HG03280 (cell line): Measurements from ENCODE around the gene POLR3GL.
"Not testable (repeated sequence)": the region's sequence is repeated elsewhere in the genome, so short reads cannot be mapped to it uniquely, and the experiment has no call there.

Experiments used
- ATAC-seq: cut with Tn5 transposase; IDR thresholded peaks from one replicate; pipeline ENCODE4 v1.9.1; 2021; ENCODE audit warnings: mild to moderate bottlenecking, moderate library complexity; ENCODE audit not compliant: unreplicated experiment

The POLR3GL gene

DNA sequence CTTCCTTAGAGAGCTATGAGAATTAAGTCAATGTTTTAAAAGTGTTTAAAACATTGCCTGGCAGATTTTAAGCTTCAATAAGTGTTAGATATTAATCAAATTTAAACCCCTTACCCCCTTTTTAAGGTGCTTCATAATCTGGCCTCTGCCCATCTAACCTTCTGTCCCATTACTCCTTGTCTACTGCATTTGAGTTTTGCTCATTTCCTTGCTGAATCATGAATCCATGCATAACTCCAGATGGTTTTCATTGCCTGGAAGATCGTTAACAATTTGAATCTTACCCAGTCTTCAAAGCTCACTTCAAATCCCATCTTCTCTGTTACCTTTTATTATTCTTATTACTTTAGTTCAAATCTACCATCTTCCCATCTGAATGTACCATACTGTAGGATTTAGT lies 52.4 kb downstream of the POLR3GL start:
- no peak for ATAC-seq

DNA sequence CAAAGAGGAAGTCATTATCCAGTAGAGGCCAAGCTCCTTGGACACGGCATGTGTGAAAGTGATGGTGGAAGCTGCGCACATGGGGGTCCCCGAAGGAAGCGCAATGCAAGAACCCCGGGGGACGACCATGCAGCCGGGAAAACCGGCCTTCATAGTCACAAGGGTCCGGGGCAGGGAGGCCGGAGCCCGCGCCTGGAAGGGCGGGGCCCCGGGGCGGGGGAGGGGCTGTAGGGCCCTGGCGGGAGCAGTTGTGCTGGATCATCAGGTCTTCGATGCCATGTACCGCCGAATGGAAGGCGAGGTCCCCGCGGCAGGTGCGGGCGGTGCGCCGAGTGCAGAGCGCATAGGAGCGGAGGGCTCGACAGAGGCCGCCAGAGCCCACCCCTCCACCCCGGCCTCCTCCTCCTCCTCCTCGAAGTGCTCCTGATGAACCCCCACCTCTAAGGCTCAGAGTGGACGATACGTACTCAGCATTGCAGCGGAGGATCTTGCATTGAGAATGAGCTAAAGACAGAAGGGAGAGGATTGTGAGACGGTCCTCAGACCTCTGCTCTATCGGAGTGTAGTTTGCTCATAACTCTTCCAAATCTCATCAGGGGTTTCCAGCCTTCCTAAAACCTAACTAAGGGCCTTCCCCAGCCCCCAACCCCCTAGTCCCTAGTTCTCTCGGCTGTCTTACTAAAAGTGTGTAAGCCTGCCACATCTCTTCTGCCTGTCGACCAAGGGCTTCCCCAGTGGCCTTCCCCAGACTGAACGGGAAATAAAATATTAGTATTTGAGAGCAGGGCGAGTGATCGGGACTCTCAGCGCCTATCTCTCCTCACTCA lies 55.0 kb downstream of the POLR3GL start:
- no peak for ATAC-seq

DNA sequence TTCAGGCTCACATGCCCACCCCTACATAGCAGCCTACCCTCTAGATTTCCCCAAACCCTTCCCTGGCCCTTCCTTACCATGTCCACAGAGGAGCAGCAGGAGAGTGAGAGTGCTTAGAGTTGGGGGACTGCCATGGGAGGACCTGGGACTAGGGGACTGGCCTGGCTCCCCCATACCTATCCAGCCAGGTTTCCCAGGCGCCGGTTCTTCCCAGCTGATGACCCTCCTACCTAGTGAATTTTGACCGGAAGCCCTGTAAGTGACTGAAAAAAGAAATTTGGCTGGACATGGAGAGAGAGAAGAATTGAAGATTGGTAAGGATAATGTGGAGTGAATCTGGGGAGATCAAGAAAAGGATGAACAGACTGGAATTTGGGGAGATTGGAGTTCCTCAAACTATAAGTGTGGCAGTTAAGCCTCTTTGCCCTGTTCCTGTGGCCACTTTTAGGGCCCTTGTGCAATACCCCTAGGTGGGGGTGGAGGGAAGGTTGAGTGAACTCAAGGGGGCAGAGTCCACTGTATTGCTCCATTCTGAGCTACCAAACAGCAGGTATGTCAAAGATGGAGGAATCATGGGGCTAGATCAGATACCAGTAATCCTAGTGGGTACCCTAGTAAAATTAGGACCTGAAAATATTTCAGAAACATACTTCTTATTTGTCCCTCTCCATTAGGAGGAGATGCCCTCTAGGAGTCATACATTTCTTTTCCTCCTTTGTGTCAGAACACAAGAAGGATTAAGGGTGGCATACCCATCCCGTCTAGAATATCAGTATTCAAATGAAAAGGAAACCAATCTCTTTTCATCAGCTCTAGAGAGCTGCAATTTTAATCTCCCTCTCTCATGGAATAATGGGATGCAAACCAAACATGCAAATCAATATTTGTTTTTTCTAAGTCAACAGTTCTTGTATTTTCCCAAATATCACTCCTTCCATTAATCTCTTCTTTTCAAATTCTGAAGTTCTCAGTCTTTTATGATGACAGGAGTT lies 55.9 kb downstream of the POLR3GL start:
- no peak for ATAC-seq

DNA sequence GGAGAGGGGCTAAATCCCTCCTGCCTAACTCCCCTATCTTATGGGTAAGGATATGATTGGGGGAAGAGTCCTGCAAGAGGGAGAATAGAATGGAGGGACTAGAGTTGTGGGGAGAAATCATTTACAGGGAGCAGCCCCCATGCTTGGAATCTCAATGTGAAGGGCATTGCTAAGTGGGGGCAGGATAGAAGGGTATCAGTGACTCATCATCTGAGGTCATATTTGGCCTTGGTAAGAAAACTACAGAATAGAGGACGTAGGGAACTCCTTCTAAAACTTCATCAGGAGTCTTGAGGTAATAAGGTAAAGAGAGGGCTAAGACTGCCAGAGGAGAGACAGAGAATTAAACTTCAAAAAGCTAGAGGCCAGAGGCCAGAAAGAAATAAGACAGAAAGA lies 56.6 kb downstream of the POLR3GL start:
- ATAC-seq = no peak

DNA sequence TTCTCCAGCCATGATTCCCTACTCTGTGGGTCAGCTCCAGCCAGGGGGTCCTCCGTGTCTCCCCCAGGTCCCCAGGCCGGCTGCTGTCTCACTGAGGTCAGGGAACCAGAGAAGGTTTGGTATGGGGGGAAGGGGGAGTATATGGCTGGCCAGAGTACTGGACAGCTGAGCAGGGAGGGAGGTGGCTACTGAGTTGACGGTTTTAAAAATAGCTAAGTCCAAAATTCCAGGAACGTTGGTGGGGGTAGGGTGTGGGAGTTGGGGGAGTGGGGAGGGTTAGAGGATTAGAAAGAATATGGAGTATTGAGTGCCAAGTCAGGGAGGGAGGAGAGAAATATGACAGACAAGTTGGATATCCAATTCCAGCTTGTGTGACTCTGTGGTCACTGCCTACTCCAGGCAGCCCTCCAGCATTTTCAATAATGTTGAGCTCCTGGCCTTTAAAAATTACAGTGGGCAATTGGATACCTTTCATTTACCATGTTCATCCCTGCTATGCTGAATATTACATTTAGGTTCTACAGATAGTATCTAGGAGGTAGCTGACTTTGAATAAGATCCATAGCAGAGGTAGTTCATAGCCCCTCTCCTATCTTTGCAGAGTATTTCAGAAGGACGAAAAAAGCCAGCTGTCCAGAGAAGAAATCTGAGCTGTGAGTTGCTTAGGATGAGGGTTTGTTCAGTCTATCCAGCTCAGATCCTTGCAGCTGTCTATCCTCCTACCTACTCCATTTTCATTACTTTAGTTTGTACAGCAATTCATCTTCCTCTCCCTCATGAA lies 57.3 kb downstream of the POLR3GL start, which contains the start of gene HJV:
HJV (minus strand) TSS at position 114 of the 781 bp plus-strand sequence. CDS start 1,504 bp downstream, outside the sequence.
- no peak for ATAC-seq

DNA sequence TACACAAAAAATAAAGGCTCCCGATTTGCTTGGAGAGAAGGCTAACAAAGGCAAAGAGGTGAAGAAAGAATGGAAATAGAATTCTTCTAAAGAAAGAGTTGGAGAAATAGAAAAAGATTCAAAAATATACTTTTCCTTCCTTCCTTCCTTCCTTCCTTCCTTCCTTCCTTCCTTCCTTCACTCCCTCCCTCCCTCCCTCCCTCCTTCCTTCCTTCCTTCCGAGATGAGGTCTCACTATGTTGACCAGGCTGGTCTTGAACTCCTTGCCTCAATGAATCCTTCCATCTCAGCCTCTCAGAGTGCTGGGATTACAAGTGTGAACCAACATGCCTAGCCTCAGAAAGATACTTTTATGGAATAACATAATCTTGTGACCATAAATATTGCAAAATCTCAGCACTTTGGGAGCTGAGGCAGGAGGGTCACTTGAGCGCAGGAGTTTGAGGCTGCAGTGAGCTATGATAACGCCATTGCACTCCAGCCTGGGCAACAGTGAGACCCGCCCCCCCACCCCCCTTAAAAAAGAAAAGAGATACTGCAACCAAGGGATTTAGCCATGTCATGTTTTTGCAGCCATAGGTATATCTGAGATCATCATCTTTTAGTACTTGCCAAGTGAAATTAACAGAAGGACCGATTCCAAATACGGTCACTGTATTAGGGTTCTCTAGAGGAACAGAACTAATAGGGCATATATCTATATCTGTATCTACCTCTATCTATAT lies 58.1 kb downstream of the POLR3GL start:
- ATAC-seq = no peak

DNA sequence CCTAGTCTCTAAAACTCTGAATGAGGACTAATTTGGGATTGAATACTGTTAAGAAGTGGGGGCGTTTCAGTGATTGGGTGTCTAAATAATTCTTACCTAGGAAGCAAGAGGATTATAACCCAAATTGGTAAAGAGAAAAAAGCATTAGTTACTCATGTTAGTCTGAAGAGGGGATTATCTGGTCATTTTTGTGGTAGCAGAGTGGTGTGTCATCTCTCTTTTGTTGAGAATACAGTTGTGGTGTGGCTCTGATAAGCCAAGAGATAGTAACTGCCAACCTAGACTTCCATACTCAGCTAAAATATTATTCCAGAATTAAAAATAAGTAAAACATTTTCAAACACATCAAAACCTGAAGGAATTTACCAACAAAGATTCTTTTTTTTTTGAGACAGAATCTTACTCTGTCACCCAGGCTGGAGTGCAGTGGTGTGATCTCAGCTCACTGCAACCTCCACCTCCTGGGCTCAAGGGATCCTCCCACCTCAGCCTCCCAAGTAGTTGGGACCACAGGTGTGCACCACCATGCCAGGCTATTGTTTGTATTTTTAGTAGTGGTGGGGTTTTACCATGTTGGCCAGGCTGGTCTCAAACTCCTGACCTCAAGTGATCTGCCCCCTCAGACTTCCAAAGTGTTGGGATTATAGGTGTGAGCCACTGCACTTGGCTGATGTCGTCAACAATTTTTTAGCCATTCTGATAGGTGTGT lies 61.5 kb downstream of the POLR3GL start:
- ATAC-seq = not testable (repeated sequence)

DNA sequence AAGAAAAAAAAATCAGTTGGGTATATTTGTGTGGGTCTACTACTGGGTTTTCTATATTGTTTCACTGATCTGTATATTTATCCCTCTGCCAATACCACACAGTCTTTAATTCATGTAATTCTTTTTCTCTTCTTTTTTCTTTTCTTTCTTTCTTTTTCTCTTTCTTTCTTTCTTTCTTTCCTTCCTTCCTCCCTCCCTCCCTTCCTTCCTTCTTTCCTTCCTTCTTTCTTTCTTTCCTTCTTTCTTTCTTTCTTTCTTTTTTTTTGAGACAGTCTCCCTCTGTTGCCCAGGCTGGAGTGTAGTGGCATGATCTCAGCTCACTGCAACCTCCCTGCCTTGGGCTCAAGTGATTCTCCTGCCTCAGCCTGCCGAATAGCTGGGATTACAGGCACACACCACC lies 62.2 kb downstream of the POLR3GL start:
- ATAC-seq = not testable (repeated sequence)
